Loucy (cell line): ENCODE results near the gene GTF2F2.

Experiments used
- H2AFZ ChIP-seq: fragments of 200-600 bp; sonication (generic); 2 replicates; pipeline ENCODE4 v1.6.0; 2016; ENCODE audit warnings: antibody characterized with exemption, mild to moderate bottlenecking, low read length, moderate library complexity
- H3F3A ChIP-seq: fragments of 200-600 bp; 2 replicates; pipeline ENCODE4 v1.6.0; 2016; ENCODE audit warnings: antibody characterized with exemption, low read depth, mild to moderate bottlenecking
- H3K27me3 ChIP-seq: fragments of 200-600 bp; sonication (generic); 2 replicates; pipeline ENCODE4 v1.6.1; 2014; ENCODE audit warnings: low read length, mild to moderate bottlenecking; ENCODE audit not compliant: insufficient read depth, poor library complexity, severe bottlenecking
- H3K36me3 ChIP-seq: fragments of 200-600 bp; sonication (generic); 2 replicates; pipeline ENCODE4 v1.6.1; 2016; ENCODE audit warnings: low read length; ENCODE audit not compliant: insufficient read depth
- H3K4me1 ChIP-seq: fragments of 200-600 bp; sonication (generic); 2 replicates; pipeline ENCODE4 v1.5.1; 2014; ENCODE audit warnings: low read length, mild to moderate bottlenecking; ENCODE audit not compliant: insufficient read depth, poor library complexity, severe bottlenecking
- H3K4me2 ChIP-seq: fragments of 200-600 bp; sonication (generic); 2 replicates; pipeline ENCODE4 v1.6.0; 2014; ENCODE audit warnings: antibody characterized with exemption, low read length, low read depth, mild to moderate bottlenecking; ENCODE audit not compliant: poor library complexity, severe bottlenecking
- H3K4me3 ChIP-seq: fragments of 200-600 bp; sonication (generic); 2 replicates; pipeline ENCODE4 v1.5.1; 2014; ENCODE audit warnings: low read length, mild to moderate bottlenecking, mixed read lengths; ENCODE audit not compliant: poor library complexity, severe bottlenecking
- H3K79me2 ChIP-seq: fragments of 200-600 bp; sonication (generic); 2 replicates; pipeline ENCODE4 v1.6.1; 2014; ENCODE audit warnings: low read length; ENCODE audit not compliant: insufficient read depth
- H3K9ac ChIP-seq: fragments of 200-600 bp; sonication (generic); 2 replicates; pipeline ENCODE4 v1.6.0; 2014; ENCODE audit warnings: mild to moderate bottlenecking, low read depth, low read length, moderate library complexity; ENCODE audit not compliant: poor library complexity, severe bottlenecking
- H3K9me2 ChIP-seq: fragments of 200-600 bp; sonication (generic); replicated peaks from 2 replicates; pipeline ENCODE4 v1.6.1; 2016; ENCODE audit warnings: low read depth, low read length, mixed read lengths
- H3K9me3 ChIP-seq: fragments of 200-600 bp; sonication (generic); 2 replicates; pipeline ENCODE4 v1.6.1; 2014; ENCODE audit warnings: mild to moderate bottlenecking, antibody characterized with exemption, low read length, low read depth; ENCODE audit not compliant: insufficient read depth
- H4K20me1 ChIP-seq: fragments of 200-600 bp; sonication (generic); 2 replicates; pipeline ENCODE4 v1.6.0; 2014; ENCODE audit warnings: antibody characterized with exemption, low read length, mild to moderate bottlenecking; ENCODE audit not compliant: insufficient read depth, poor library complexity, severe bottlenecking
- EZH2phosphoT487 ChIP-seq: fragments of 200-600 bp; IDR thresholded peaks from 2 replicates; pipeline ENCODE4 v1.6.1; 2018; ENCODE audit warnings: antibody characterized with exemption, mild to moderate bottlenecking, moderate library complexity, borderline replicate concordance
- TF ChIP-seq, protein P1 (sequence below): fragments of 200-600 bp; sonication (generic); conservative IDR thresholded peaks from 2 replicates; pipeline ENCODE4 v1.5.1; 2014; ENCODE audit warnings: mild to moderate bottlenecking, antibody characterized with exemption, low read length

Gene GTF2F2

DNA sequence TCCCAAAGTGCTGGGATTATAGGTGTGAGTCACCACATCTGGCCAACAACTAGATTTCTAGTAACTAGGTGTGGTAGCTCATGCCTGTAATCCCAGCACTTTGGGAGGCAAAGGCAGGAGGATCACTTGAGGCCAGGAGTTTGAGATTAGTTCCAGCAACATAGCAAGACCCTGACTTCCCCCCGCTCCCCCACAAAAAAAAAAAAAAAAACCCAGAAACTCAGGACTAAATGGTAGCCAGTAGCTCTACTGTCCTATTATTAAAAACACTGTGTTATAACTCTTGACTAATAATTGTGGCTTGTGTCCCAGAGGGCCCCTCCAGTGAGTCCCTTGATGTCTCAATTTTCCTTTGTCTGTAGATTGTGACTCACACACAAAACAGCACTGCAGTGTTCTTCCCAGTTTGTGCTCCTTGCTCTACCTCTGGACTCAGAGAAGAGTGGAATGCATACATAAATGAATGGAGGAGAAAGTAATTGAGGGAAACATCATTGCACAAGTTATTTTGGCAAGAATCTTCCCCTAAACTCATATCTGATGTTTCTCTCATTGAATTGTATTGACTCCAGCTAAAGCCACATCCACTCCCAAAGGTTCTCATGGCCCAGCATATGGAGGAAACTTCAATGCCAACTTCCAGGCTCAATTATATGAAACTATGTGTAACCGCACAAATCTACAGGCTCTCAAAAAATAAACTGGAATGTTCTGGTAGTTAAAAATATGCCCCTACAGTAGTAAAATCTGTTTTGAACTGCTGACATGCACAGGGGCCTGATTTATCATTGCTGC, 211.9 kb downstream of the GTF2F2 start:
- TF ChIP-seq, protein P1, sequence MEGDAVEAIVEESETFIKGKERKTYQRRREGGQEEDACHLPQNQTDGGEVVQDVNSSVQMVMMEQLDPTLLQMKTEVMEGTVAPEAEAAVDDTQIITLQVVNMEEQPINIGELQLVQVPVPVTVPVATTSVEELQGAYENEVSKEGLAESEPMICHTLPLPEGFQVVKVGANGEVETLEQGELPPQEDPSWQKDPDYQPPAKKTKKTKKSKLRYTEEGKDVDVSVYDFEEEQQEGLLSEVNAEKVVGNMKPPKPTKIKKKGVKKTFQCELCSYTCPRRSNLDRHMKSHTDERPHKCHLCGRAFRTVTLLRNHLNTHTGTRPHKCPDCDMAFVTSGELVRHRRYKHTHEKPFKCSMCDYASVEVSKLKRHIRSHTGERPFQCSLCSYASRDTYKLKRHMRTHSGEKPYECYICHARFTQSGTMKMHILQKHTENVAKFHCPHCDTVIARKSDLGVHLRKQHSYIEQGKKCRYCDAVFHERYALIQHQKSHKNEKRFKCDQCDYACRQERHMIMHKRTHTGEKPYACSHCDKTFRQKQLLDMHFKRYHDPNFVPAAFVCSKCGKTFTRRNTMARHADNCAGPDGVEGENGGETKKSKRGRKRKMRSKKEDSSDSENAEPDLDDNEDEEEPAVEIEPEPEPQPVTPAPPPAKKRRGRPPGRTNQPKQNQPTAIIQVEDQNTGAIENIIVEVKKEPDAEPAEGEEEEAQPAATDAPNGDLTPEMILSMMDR = no peak
- TF ChIP-seq EZH2phosphoT487 = no peak
- Histone ChIP-seq H3K27me3 (no peaks in the 10 kb centered on the region), H2AFZ (no peak overlapping the region), H3K4me1 (peaks cover 90% of the 10 kb centered on the region), H3K4me2 (peak overlapping the region; percentile 92), H3K4me3 (no peak overlapping the region), H3K9me3 (no peaks in the 10 kb centered on the region), H3K9me2 (no peaks in the 10 kb centered on the region), H3K79me2 (peaks cover 55% of the 10 kb centered on the region), H3K36me3 (peaks cover 22% of the 10 kb centered on the region), H4K20me1 (peaks cover 35% of the 10 kb centered on the region), H3F3A (peaks cover 24% of the 10 kb centered on the region), H3K9ac (no peak overlapping the region)

DNA sequence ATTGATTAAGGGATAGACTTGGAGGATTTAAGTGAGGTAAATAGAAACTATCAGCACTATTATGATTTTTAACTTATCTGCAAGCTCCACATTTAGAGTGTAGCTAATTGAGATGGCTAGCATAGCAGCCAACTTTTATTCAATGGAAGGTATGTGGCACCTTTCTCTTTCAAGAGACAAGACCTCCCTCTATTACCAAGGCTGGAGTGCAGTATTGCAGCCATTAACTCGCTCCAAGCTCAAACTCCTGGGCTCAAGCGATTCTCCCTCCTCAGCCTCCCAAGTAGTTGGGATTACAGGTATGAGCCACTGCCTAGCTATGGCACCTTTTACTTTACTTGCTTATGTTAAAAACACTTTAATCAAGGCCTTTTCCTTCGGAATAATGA, 212.5 kb downstream of the GTF2F2 start:
- H3K4me2 ChIP-seq = peak overlapping the region; percentile 92
- no peaks in the 10 kb centered on the region for H3K9me3 ChIP-seq
- H3K79me2 ChIP-seq = peaks cover 61% of the 10 kb centered on the region
- H4K20me1 ChIP-seq = peaks cover 41% of the 10 kb centered on the region
- H3F3A ChIP-seq = peaks cover 28% of the 10 kb centered on the region
- no peaks in the 10 kb centered on the region for H3K9me2 ChIP-seq
- no peaks in the 10 kb centered on the region for H3K27me3 ChIP-seq
- no peak overlapping the region for H2AFZ ChIP-seq
- no peak overlapping the region for H3K9ac ChIP-seq
- peaks cover 90% of the 10 kb centered on the region for H3K4me1 ChIP-seq
- peaks cover 28% of the 10 kb centered on the region for H3K36me3 ChIP-seq
- no peak for TF ChIP-seq EZH2phosphoT487
- TF ChIP-seq, protein P1 = no peak
- peak overlapping the region; percentile 54 for H3K4me3 ChIP-seq

DNA sequence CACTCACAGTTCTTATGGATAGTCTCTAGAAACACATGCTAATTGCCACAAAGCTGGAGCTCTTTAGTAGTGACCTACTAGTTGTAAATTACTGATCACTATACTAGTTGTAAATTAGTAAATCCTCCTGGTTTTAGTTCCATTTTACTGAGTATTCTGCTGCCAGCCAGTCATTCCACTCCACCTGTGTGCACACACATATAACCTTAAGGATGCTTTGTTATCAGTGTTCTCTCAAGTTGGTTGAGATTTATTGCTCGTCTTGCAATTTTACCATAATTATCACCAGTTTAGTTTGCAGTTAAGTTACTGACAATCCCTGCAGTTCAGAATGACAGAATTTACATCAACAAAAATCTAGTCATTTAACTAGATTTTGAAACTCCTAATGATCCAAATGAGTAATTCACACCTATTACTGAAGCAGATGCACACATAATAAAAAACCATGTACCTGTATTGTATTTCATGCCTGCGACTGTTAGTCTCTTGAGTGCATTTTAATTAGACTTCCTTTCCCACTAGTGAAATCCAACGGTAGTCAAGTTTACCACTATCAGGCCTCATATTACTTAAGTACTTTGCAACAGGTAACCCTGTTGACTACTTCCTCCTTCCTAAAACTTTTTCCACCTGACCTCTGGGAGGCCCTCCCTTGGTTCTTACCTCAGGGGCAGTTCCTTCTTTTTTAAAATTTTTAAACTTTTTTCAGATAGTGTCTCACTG, 213.1 kb downstream of the GTF2F2 start:
- no peaks in the 10 kb centered on the region for H3K9me3 ChIP-seq
- H3K9me2 ChIP-seq = no peaks in the 10 kb centered on the region
- peaks cover 47% of the 10 kb centered on the region for H4K20me1 ChIP-seq
- peaks cover 34% of the 10 kb centered on the region for H3K36me3 ChIP-seq
- peak overlapping the region; percentile 92 for H3K4me2 ChIP-seq
- H3K4me3 ChIP-seq = peak overlapping the region; percentile 54
- peaks cover 94% of the 10 kb centered on the region for H3K4me1 ChIP-seq
- peaks cover 28% of the 10 kb centered on the region for H3F3A ChIP-seq
- no peak overlapping the region for H2AFZ ChIP-seq
- H3K27me3 ChIP-seq = no peaks in the 10 kb centered on the region
- peaks cover 67% of the 10 kb centered on the region for H3K79me2 ChIP-seq
- TF ChIP-seq EZH2phosphoT487 = no peak
- TF ChIP-seq, protein P1 = no peak
- peak overlapping the region; percentile 54 for H3K9ac ChIP-seq
